ENCODE measurements around the gene INO80D. TPM values are rescaled to one million over a fixed set of nuclear protein-coding genes. Genes with fewer than 3 reads are reported as not detected.

The INO80D gene
- total and polyA plus RNA-seq, 2 of the 8 experiments (the other 6 are each of a cell fraction or from before 2014, with no cell fraction given), result 6.2 to 37.4 TPM

DNA sequence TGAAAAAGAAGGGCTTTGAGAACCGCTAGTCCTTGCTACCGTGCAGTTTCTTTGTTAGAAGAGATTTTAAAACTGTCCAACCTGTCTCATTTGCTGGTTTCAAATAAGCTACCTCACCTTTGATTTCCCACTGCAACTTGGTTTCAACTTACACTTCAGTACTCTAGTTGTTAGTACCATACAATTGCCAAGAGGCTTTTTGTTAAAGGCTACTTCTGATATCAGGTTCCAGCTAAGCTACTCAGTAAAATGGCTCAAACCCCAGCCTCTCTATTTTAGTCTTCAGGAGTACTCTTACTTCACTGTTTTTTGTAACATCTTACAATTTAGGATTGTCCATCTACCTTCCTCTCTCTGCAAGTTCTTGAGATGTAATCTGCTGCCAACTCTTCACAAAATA lies 91.6 kb downstream of the INO80D start:
- ChIA-PET POLR2A (ENCODE audit: partially characterized antibody) (no interaction called here), CTCF (ENCODE audit: partially characterized antibody) (interaction anchor here (0.9 to 2.2 kb wide), 3 partner anchors 10 to 25 kb away, joined by 3 to 6 read pairs (median 4); no protein-coding TSS in a partner anchor)
- Histone ChIP-seq H3K27ac (ENCODE audit: low read depth, low read length) (no peak overlapping the region), H3K56ac (replicated peaks; ENCODE audit: insufficient read length, low read depth, low read length) (no peak overlapping the region), H3K27me3 (replicated peaks in 1 of 4; ENCODE audit: control insufficient read depth in 3 of 4, extremely low read depth in 1 of 4, insufficient read depth in 3 of 4, low read length in 3 of 4) (no peaks in the 10 kb centered on the region), H3K79me1 (ENCODE audit: low read depth, low read length) (no peaks in the 10 kb centered on the region), H3K9me3 (ENCODE audit: insufficient read depth in 2 of 2, low read depth in 1 of 2, low read length in 1 of 2) (no peaks in the 10 kb centered on the region), H2BK12ac (ENCODE audit: low read depth, low read length) (no peak overlapping the region), H2BK15ac (ENCODE audit: low read length) (no peak overlapping the region), H3K79me2 (ENCODE audit: control insufficient read depth in 1 of 2, insufficient read depth in 2 of 2, low read length in 2 of 2) (no peaks in the 10 kb centered on the region), H2BK5ac (ENCODE audit: low read depth, low read length) (no peak overlapping the region), H4K20me1 (replicated peaks in 1 of 2; ENCODE audit: control insufficient read depth in 1 of 2, insufficient read depth in 2 of 2, low read length in 2 of 2) (no peaks in the 10 kb centered on the region), H2BK20ac (ENCODE audit: low read length) (no peak overlapping the region), H4K91ac (replicated peaks; ENCODE audit: insufficient read length, low read length) (no peak overlapping the region), H3K4ac (replicated peaks; ENCODE audit: insufficient read length, low read depth, low read length) (no peak overlapping the region), H2AK5ac (ENCODE audit: low read depth, low read length) (no peak overlapping the region), H2AFZ (ENCODE audit: low read length) (no peak overlapping the region), H3K23me2 (ENCODE audit: low read depth, low read length) (no peaks in the 10 kb centered on the region), H3K18ac (ENCODE audit: extremely low read depth, low read length) (no peak overlapping the region), H4K8ac (ENCODE audit: extremely low read depth, insufficient read depth, low read length) (no peak overlapping the region), H3K9ac (replicated peaks in 1 of 4; ENCODE audit: extremely low read depth in 1 of 4, low read depth in 3 of 4, low read length in 3 of 4) (no peak overlapping the region), H3K14ac (ENCODE audit: insufficient read length) (no peak overlapping the region), H3K4me1 (replicated peaks in 1 of 4; ENCODE audit: control insufficient read depth in 3 of 4, insufficient read depth in 4 of 4, low read length in 3 of 4) (no peaks in the 10 kb centered on the region), H4K5ac (ENCODE audit: insufficient read length, low read depth, low read length) (no peak overlapping the region), H3K4me2 (ENCODE audit: insufficient read depth in 1 of 2, low read depth in 2 of 2, low read length in 2 of 2) (no peak overlapping the region), H3K23ac (ENCODE audit: insufficient read length) (no peak overlapping the region), H3K36me3 (ENCODE audit: control insufficient read depth in 2 of 4, insufficient read depth in 4 of 4, low read length in 3 of 4) (peaks cover 0 to 14% (median 0%) of the 10 kb centered on the region in 4 experiments; a peak in 1 of 8 replicates), H3K4me3 (ENCODE audit: extremely low read depth in 1 of 4, insufficient read depth in 2 of 4, low read depth in 3 of 4, low read length in 4 of 4) (no peak overlapping the region), H2BK120ac (replicated peaks; ENCODE audit: low read depth, low read length) (no peak overlapping the region)
- 90% methylated on average over 2 of the region's 2 CpGs; no CpG with 5 or more reads in 1 of the 2 experiments for WGBS, 2 experiments (ENCODE audit: extremely low coverage in 1 of 2, insufficient coverage in 1 of 2, insufficient read length in 1 of 2, insufficient replicate concordance in 2 of 2, low coverage in 1 of 2, low lambda C conversion rate in 2 of 2, missing lambda C conversion rate in 1 of 2)
- TF ChIP-seq CBX5 (IDR thresholded peaks at IDR 0.05; ENCODE audit: low read depth, low read length) (no peak), POLR2AphosphoS5 (IDR thresholded peaks at IDR 0.05; ENCODE audit: low read depth, low read length) (no peak), SUZ12 (IDR thresholded peaks at IDR 0.05; ENCODE audit: low read length) (no peak), TCF12 (IDR thresholded peaks at IDR 0.05; ENCODE audit: low read depth, low read length) (no peak), CTCF (IDR thresholded peaks at IDR 0.05; ENCODE audit: control extremely low read depth in 1 of 3, insufficient read depth in 1 of 3, low read depth in 1 of 3, low read length in 3 of 3) (no peak)
- FAIRE-seq (no peak), DNase-seq (ENCODE audit: low read depth in 1 of 2, low spot score in 2 of 2) (no peak)

Measured in H1 (cell line).